Suprapubic skin (tissue), 4 donors: Measurements from ENCODE around the gene ANO2.

ENCODE experiments used
- CTCF ChIP-seq, 2 donors: fragments of 200-600 bp in 1 of 2; fragments of 450-650 bp in 1 of 2; sonication (generic) in 1 of 2; IDR thresholded peaks; one replicate each; pipeline ENCODE4 v1.5.1; 2016 to 2019; ENCODE audit warnings: antibody characterized with exemption in 2 of 2, mild to moderate bottlenecking in 1 of 2, moderate library complexity in 1 of 2
- EP300 ChIP-seq: sonication (generic); formaldehyde crosslinking; IDR thresholded peaks from one replicate; pipeline ENCODE4 v1.6.1; 2017; ENCODE audit warnings: antibody characterized with exemption
- POLR2A ChIP-seq, 2 donors: fragments of 450-650 bp; IDR thresholded peaks; one replicate each; pipeline ENCODE4 v1.6.1; 2017; ENCODE audit warnings: antibody characterized with exemption in 2 of 2, mild to moderate bottlenecking in 2 of 2, moderate library complexity in 2 of 2
- POLR2AphosphoS5 ChIP-seq, 3 donors: sonication (generic); formaldehyde crosslinking; IDR thresholded peaks; one replicate each; pipeline ENCODE4 v1.6.1; 2017; ENCODE audit warnings: antibody characterized with exemption in 3 of 3

- no peak for TF ChIP-seq CTCF (IDR thresholded peaks at IDR 0.05)
- no peak for TF ChIP-seq POLR2A (IDR thresholded peaks at IDR 0.05)
- TF ChIP-seq POLR2AphosphoS5 (IDR thresholded peaks at IDR 0.05) = no peak
- TF ChIP-seq EP300 = no peak
Measured at GRCh38 chr12:5987573-5987972, 42.5 kb upstream of the ANO2 start.
